ENCODE data around the gene CNN2. TPM values are rescaled to one million over a fixed set of nuclear protein-coding genes. Genes with fewer than 3 reads are reported as not detected.

Gene CNN2
- total RNA-seq, 4 donors from 2014 or later: 79.0 to 125 (median 105) TPM

- H3K9me3 ChIP-seq: no peaks in the 10 kb centered on the region
- H3K27ac ChIP-seq: peak overlapping the region; percentile 67 to 86 (median 78)
- DNase-seq: no peak
- H3K4me1 ChIP-seq: peaks cover 4 to 82% (median 21%) of the 10 kb centered on the region in 3 donors
- intact Hi-C loops (cut with DNase I): no loop called here
- peak overlapping the region; percentile 19 to 57 (median 38) for H3K4me3 ChIP-seq
- no peak for TF ChIP-seq POLR2A (IDR thresholded peaks at IDR 0.05)
- WGBS, 2 donors: 23 to 24% methylated on average over 5 to 27 of the region's 51 CpGs
- peaks cover 0 to 4% (median 0%) of the 10 kb centered on the region in 4 donors for H3K27me3 ChIP-seq
- peaks cover 0 to 29% (median 0%) of the 10 kb centered on the region in 3 donors for H3K36me3 ChIP-seq
Measured at GRCh38 chr19:1082165-1082927, 55.9 kb downstream of the CNN2 start.

GRCh38 chr19:1082928-1083816, 56.8 kb downstream of the CNN2 start:
- no peak for TF ChIP-seq CTCF (IDR thresholded peaks at IDR 0.05)
- no peak for TF ChIP-seq POLR2A (IDR thresholded peaks at IDR 0.05)
- H3K27ac ChIP-seq: peak overlapping the region; percentile 67 to 86 (median 78)
- H3K27me3 ChIP-seq: peaks cover 0 to 4% (median 0%) of the 10 kb centered on the region in 4 donors
- no peaks in the 10 kb centered on the region for H3K9me3 ChIP-seq
- H3K4me3 ChIP-seq: peak overlapping the region; percentile 19 to 57 (median 38)
- H3K4me1 ChIP-seq: peaks cover 6 to 84% (median 23%) of the 10 kb centered on the region in 3 donors
- no peak for DNase-seq
- intact Hi-C loops (cut with DNase I): no loop called here
- H3K36me3 ChIP-seq: peaks cover 0 to 38% (median under 1%) of the 10 kb centered on the region in 3 donors
- WGBS, 2 donors: 73 to 87% methylated on average over 9 to 18 of the region's 59 CpGs

- DNase-seq: no peak
- H3K36me3 ChIP-seq: peaks cover 6 to 48% (median 11%) of the 10 kb centered on the region in 3 donors
- TF ChIP-seq CTCF (IDR thresholded peaks at IDR 0.05) (no peak), POLR2A (IDR thresholded peaks at IDR 0.05) (no peak)
- intact Hi-C loops (cut with DNase I): no loop called here
- 82% methylated on average over 18 of the region's 43 CpGs; no CpG with 5 or more reads in 1 of the 2 donors for WGBS, 2 donors
- peaks cover 15 to 94% (median 27%) of the 10 kb centered on the region in 3 donors for H3K4me1 ChIP-seq
- no peak overlapping the region for H3K4me3 ChIP-seq
- no peaks in the 10 kb centered on the region for H3K9me3 ChIP-seq
- peaks cover 0 to 4% (median 0%) of the 10 kb centered on the region in 4 donors for H3K27me3 ChIP-seq
- H3K27ac ChIP-seq: no peak overlapping the region
Measured at GRCh38 chr19:1084024-1084868, 57.8 kb downstream of the CNN2 start.

GRCh38 chr19:1085053-1085658, 58.7 kb downstream of the CNN2 start:
- H3K4me3 ChIP-seq: no peak overlapping the region
- 48 to 52% methylated on average over 7 to 8 of the region's 8 CpGs for WGBS, 2 donors
- no peak for DNase-seq
- H3K9me3 ChIP-seq: no peaks in the 10 kb centered on the region
- intact Hi-C loops (cut with DNase I): no loop called here
- H3K27me3 ChIP-seq: peaks cover 0 to 4% (median 0%) of the 10 kb centered on the region in 4 donors
- peak overlapping the region in 1 of 4 donors; percentile 22 for H3K27ac ChIP-seq
- TF ChIP-seq POLR2A (IDR thresholded peaks at IDR 0.05) (no peak), CTCF (IDR thresholded peaks at IDR 0.05) (no peak)
- H3K4me1 ChIP-seq: peaks cover 15 to 96% (median 27%) of the 10 kb centered on the region in 3 donors
- peaks cover 12 to 51% (median 19%) of the 10 kb centered on the region in 3 donors for H3K36me3 ChIP-seq

All from esophagus squamous epithelium (tissue), 5 donors.